Esophagus muscularis mucosa (tissue), 4 donors: ENCODE results near the gene TOR4A. TPM values are rescaled to one million over a fixed set of nuclear protein-coding genes. Genes with fewer than 3 reads are reported as not detected.

Experiments
- DNase-seq: peaks from one replicate; pipeline ENCODE4 v3.0.0-alpha.2; 2017; ENCODE audit errors: extremely low spot score
- H3K27ac ChIP-seq, 4 donors: fragments of 200-600 bp; sonication (generic); replicated peaks in 1 of 4; 1 replicate in 3 of 4; 2 replicates in 1 of 4; pipeline ENCODE4 v1.5.1; 2016 to 2019; ENCODE audit warnings: mild to moderate bottlenecking in 1 of 4
- H3K27me3 ChIP-seq, 4 donors: fragments of 200-600 bp; sonication (generic); one replicate each; pipeline versions ENCODE4 v1.5.1 to v1.6.0; 2016 to 2019
- H3K36me3 ChIP-seq, 4 donors: fragments of 200-600 bp; sonication (generic); one replicate each; pipeline ENCODE4 v1.5.1; 2016 to 2019
- H3K4me1 ChIP-seq, 4 donors: fragments of 200-600 bp; sonication (generic); one replicate each; pipeline ENCODE4 v1.5.1; 2016 to 2019
- H3K4me3 ChIP-seq, 4 donors: fragments of 200-600 bp; sonication (generic); 1 replicate in 2 of 4; 2 replicates in 2 of 4; pipeline ENCODE4 v1.5.1; 2016 to 2019; ENCODE audit warnings: mild to moderate bottlenecking in 4 of 4, moderate library complexity in 1 of 4
- H3K9me3 ChIP-seq, 4 donors: fragments of 200-600 bp; sonication (generic); 1 replicate in 3 of 4; 2 replicates in 1 of 4; pipeline ENCODE4 v1.5.1; 2016 to 2019
- CTCF ChIP-seq, 3 experiments: fragments of 200-600 bp in 2 of 3; fragments of 450-650 bp in 1 of 3; sonication (generic) in 2 of 3; IDR thresholded peaks; one replicate each; pipeline ENCODE4 v1.5.1; 2017 to 2019; ENCODE audit warnings: antibody characterized with exemption in 3 of 3, mild to moderate bottlenecking in 2 of 3, moderate library complexity in 1 of 3
- EP300 ChIP-seq: sonication (generic); formaldehyde crosslinking; IDR thresholded peaks from one replicate; pipeline ENCODE4 v1.6.1; 2017; ENCODE audit warnings: antibody characterized with exemption
- POLR2A ChIP-seq: fragments of 450-650 bp; IDR thresholded peaks from one replicate; pipeline ENCODE4 v1.6.1; 2017; ENCODE audit warnings: antibody characterized with exemption, moderate library complexity, mild to moderate bottlenecking, low read depth
- POLR2AphosphoS5 ChIP-seq, 2 donors: sonication (generic); formaldehyde crosslinking; IDR thresholded peaks; one replicate each; pipeline ENCODE4 v1.6.1; 2017; ENCODE audit warnings: antibody characterized with exemption in 2 of 2
- WGBS: methylation state at CpG from one replicate; pipeline ENCODE4 v1.1.5; 2018; 5-methylcytosine and 5-hydroxymethylcytosine counted together
- intact Hi-C: fragments of 100-400 bp; cut with DNase I; formaldehyde crosslinking; loops from one replicate; pipeline ENCODE4 v1.15.1; 2023
- total RNA-seq, 4 donors: library from RNA; depleted of rRNA; stranded (reverse); fragments of >200 nt; gene quantifications; one replicate each; pipeline versions ENCODE4 v1.1.0 to v1.2.1, GENCODE V29; 2016

TOR4A gene
- total RNA-seq, 4 donors from 2014 or later, result 5.0 to 9.2 (median 7.3) TPM

- WGBS, result 6% methylated on average over 8 of the region's 105 CpGs
- Histone ChIP-seq H3K36me3 (peaks cover 0 to 35% (median 29%) of the 10 kb centered on the region in 4 donors), H3K27me3 (no peaks in the 10 kb centered on the region), H3K9me3 (no peaks in the 10 kb centered on the region), H3K4me1 (peaks cover 25 to 34% (median 29%) of the 10 kb centered on the region in 4 donors), H3K27ac (peak within 1 kb of the TSS; percentile 77 to 84 (median 82)), H3K4me3 (peak within 1 kb of the TSS; percentile 81 to 100 (median 94))
- DNase-seq, result peak; percentile 95
- TF ChIP-seq CTCF (IDR thresholded peaks at IDR 0.05), result peak in 1 of 3 experiments; percentile 40
- TF ChIP-seq POLR2A, result peak; percentile 12
- no peak for TF ChIP-seq EP300
- TF ChIP-seq POLR2AphosphoS5 (IDR thresholded peaks at IDR 0.05), result peak; percentile 80 to 81
- intact Hi-C loops, result no loop called here
These were observed 22.7 kb upstream of the TOR4A start, which contains the start of gene NELFB for GRCh38 chr9:137254624-137255447. Gene NELFB, plus strand, starts transcription at chr9:137255327.

- peak overlapping the region; percentile 77 to 84 (median 82) for H3K27ac ChIP-seq
- H3K9me3 ChIP-seq, result no peaks in the 10 kb centered on the region
- H3K4me3 ChIP-seq, result peak overlapping the region; percentile 81 to 100 (median 94)
- intact Hi-C loops, result no loop called here
- no peaks in the 10 kb centered on the region for H3K27me3 ChIP-seq
- H3K36me3 ChIP-seq, result peaks cover 0 to 38% (median 30%) of the 10 kb centered on the region in 4 donors
- no peak for TF ChIP-seq EP300
- TF ChIP-seq CTCF (IDR thresholded peaks at IDR 0.05), result no peak
- no peak for TF ChIP-seq POLR2AphosphoS5 (IDR thresholded peaks at IDR 0.05)
- no peak for TF ChIP-seq POLR2A
- DNase-seq, result no peak
- H3K4me1 ChIP-seq, result peaks cover 25 to 33% (median 27%) of the 10 kb centered on the region in 4 donors
- WGBS, result no CpG with 5 or more reads among the region's 51 CpGs
These were observed 21.9 kb upstream of the TOR4A start for GRCh38 chr9:137255448-137256114.

GRCh38 chr9:137256362-137256761 is 21.2 kb upstream of the TOR4A start:
- DNase-seq, result no peak
- intact Hi-C loops, result no loop called here
- Histone ChIP-seq H3K27me3 (no peaks in the 10 kb centered on the region), H3K4me1 (peaks cover 24 to 33% (median 25%) of the 10 kb centered on the region in 4 donors), H3K27ac (no peak overlapping the region), H3K4me3 (peak overlapping the region; percentile 81 to 100 (median 94)), H3K9me3 (no peaks in the 10 kb centered on the region), H3K36me3 (peaks cover 0 to 41% (median 32%) of the 10 kb centered on the region in 4 donors)
- WGBS, result 81% methylated on average over 13 of the region's 15 CpGs
- TF ChIP-seq EP300 (no peak), POLR2AphosphoS5 (IDR thresholded peaks at IDR 0.05) (no peak), CTCF (IDR thresholded peaks at IDR 0.05) (no peak), POLR2A (no peak)

GRCh38 chr9:137256856-137257255 is 20.7 kb upstream of the TOR4A start:
- Histone ChIP-seq H3K27ac (no peak overlapping the region), H3K27me3 (no peaks in the 10 kb centered on the region), H3K36me3 (peaks cover 0 to 41% (median 32%) of the 10 kb centered on the region in 4 donors), H3K4me1 (peaks cover 24 to 36% (median 27%) of the 10 kb centered on the region in 4 donors), H3K9me3 (no peaks in the 10 kb centered on the region), H3K4me3 (peak overlapping the region in 3 of 4 donors; percentile 81 to 100 (median 87))
- TF ChIP-seq POLR2AphosphoS5 (IDR thresholded peaks at IDR 0.05) (no peak), POLR2A (no peak), CTCF (IDR thresholded peaks at IDR 0.05) (no peak), EP300 (no peak)
- intact Hi-C loops, result no loop called here
- 94% methylated on average over 15 of the region's 15 CpGs for WGBS
- no peak for DNase-seq
